ENCODE data around the gene MEA1. TPM values are rescaled to one million over a fixed set of nuclear protein-coding genes. Genes with fewer than 3 reads are reported as not detected.

MEA1 gene
- total RNA-seq, 2 experiments from 2014 or later, result 84.8 to 92.3 TPM

GRCh38 chr6:42969934-42970333, 43.8 kb downstream of the MEA1 start:
- DNase-seq (no peak), ATAC-seq (no peak)
- Mint-ChIP-seq H3K36me3 (ENCODE audit: low read depth) (peaks cover 5% of the 10 kb centered on the region), H3K27me3 (no peaks in the 10 kb centered on the region), H3K4me3 (no peak overlapping the region), H3K27ac (no peak overlapping the region), H3K9me3 (no peaks in the 10 kb centered on the region), H3K4me1 (ENCODE audit: low read depth) (peaks cover 21% of the 10 kb centered on the region)
- no peak for TF ChIP-seq CTCF (IDR thresholded peaks at IDR 0.05)
- CTCF ChIA-PET, result interaction anchor here (1.0 kb wide), 1 partner anchor 21 kb away, joined by 3 read pairs; no protein-coding TSS in a partner anchor
- intact Hi-C loops (cut with micrococcal nuclease), result no loop called here
- POLR2A ChIA-PET, result interaction anchor here (1.0 to 4.5 kb wide), 4 partner anchors 9 to 20 kb away, joined by 3 to 21 read pairs (median 3); partner anchors contain the start of gene PEX6

GRCh38 chr6:42969431-42969830, 44.3 kb downstream of the MEA1 start:
- H3K27me3 Mint-ChIP-seq, result no peaks in the 10 kb centered on the region
- ChIA-PET CTCF (no interaction called here), POLR2A (interaction anchor here (1.0 to 4.5 kb wide), 3 partner anchors 10 to 14 kb away, joined by 3 to 21 read pairs (median 3); partner anchors contain the start of gene PEX6)
- no peaks in the 10 kb centered on the region for H3K9me3 Mint-ChIP-seq
- intact Hi-C loops (cut with micrococcal nuclease), result no loop called here
- DNase-seq (no peak), ATAC-seq (no peak)
- H3K4me3 Mint-ChIP-seq, result no peak overlapping the region
- no peak overlapping the region for H3K27ac Mint-ChIP-seq
- peaks cover 2% of the 10 kb centered on the region for H3K36me3 Mint-ChIP-seq (ENCODE audit: low read depth)
- TF ChIP-seq CTCF (IDR thresholded peaks at IDR 0.05), result no peak
- peaks cover 17% of the 10 kb centered on the region for H3K4me1 Mint-ChIP-seq (ENCODE audit: low read depth)

GRCh38 chr6:42968783-42969182, 45.0 kb downstream of the MEA1 start:
- intact Hi-C loops (cut with micrococcal nuclease), result no loop called here
- H3K36me3 Mint-ChIP-seq (ENCODE audit: low read depth), result peaks cover 2% of the 10 kb centered on the region
- H3K4me1 Mint-ChIP-seq (ENCODE audit: low read depth), result peaks cover 14% of the 10 kb centered on the region
- no peaks in the 10 kb centered on the region for H3K9me3 Mint-ChIP-seq
- DNase-seq, result no peak
- H3K27ac Mint-ChIP-seq, result no peak overlapping the region
- CTCF ChIA-PET, result no interaction called here
- no peak for ATAC-seq
- TF ChIP-seq CTCF (IDR thresholded peaks at IDR 0.05), result no peak
- POLR2A ChIA-PET, result interaction anchor here (1.0 to 4.5 kb wide), 2 partner anchors 9 to 11 kb away, joined by 3 to 21 read pairs; partner anchors contain the start of genes GNMT and PEX6
- no peak overlapping the region for H3K4me3 Mint-ChIP-seq
- no peaks in the 10 kb centered on the region for H3K27me3 Mint-ChIP-seq

GRCh38 chr6:42968126-42968701, 45.5 kb downstream of the MEA1 start:
- POLR2A ChIA-PET, result interaction anchor here (1.0 to 4.5 kb wide), 2 partner anchors 8 to 11 kb away, joined by 3 to 21 read pairs; partner anchors contain the start of genes GNMT and PEX6
- no peaks in the 10 kb centered on the region for H3K27me3 Mint-ChIP-seq
- H3K27ac Mint-ChIP-seq, result no peak overlapping the region
- no peak for DNase-seq
- TF ChIP-seq CTCF (IDR thresholded peaks at IDR 0.05), result no peak
- no peak overlapping the region for H3K4me3 Mint-ChIP-seq
- no peaks in the 10 kb centered on the region for H3K9me3 Mint-ChIP-seq
- H3K36me3 Mint-ChIP-seq (ENCODE audit: low read depth), result peaks cover 2% of the 10 kb centered on the region
- peaks cover 12% of the 10 kb centered on the region for H3K4me1 Mint-ChIP-seq (ENCODE audit: low read depth)
- no peak for ATAC-seq
- CTCF ChIA-PET, result no interaction called here
- intact Hi-C loops (cut with micrococcal nuclease), result no loop called here

GRCh38 chr6:42967228-42967627, 46.5 kb downstream of the MEA1 start:
- H3K9me3 Mint-ChIP-seq, result no peaks in the 10 kb centered on the region
- no peak for ATAC-seq
- H3K36me3 Mint-ChIP-seq (ENCODE audit: low read depth), result peaks cover 2% of the 10 kb centered on the region
- POLR2A ChIA-PET, result no interaction called here
- intact Hi-C loops (cut with micrococcal nuclease), result no loop called here
- H3K27me3 Mint-ChIP-seq, result no peaks in the 10 kb centered on the region
- CTCF ChIA-PET, result no interaction called here
- TF ChIP-seq CTCF (IDR thresholded peaks at IDR 0.05), result no peak
- H3K27ac Mint-ChIP-seq, result no peak overlapping the region
- no peak for DNase-seq
- peaks cover 12% of the 10 kb centered on the region for H3K4me1 Mint-ChIP-seq (ENCODE audit: low read depth)
- no peak overlapping the region for H3K4me3 Mint-ChIP-seq
